Liver (tissue), 9 donors: ENCODE data around the gene RNF141. TPM values are rescaled to one million over a fixed set of nuclear protein-coding genes. Genes with fewer than 3 reads are reported as not detected.

Experiments
- DNase-seq: peaks from one replicate; pipeline ENCODE4 v3.0.0-alpha.2; 2017; ENCODE audit warnings: low spot score
- H3K27ac ChIP-seq, 2 donors: one replicate each; pipeline ENCODE4 v1.7.0; 2013; ENCODE audit warnings: inconsistent platforms in 2 of 2, low read length in 2 of 2, control low read depth in 1 of 2, low read depth in 1 of 2, mild to moderate bottlenecking in 1 of 2
- H3K27me3 ChIP-seq, 4 donors: one replicate each; pipeline versions ENCODE4 v1.6.1 to v1.7.0; 2013; ENCODE audit warnings: low read length in 3 of 4, inconsistent platforms in 1 of 4, mild to moderate bottlenecking in 1 of 4, moderate library complexity in 1 of 4; ENCODE audit not compliant: control insufficient read depth in 4 of 4, insufficient read depth in 4 of 4
- H3K36me3 ChIP-seq, 4 donors: one replicate each; pipeline versions ENCODE4 v1.6.1 to v1.7.0; 2013; ENCODE audit warnings: low read length in 3 of 4, mild to moderate bottlenecking in 3 of 4, low read depth in 1 of 4, moderate library complexity in 1 of 4; ENCODE audit not compliant: control insufficient read depth in 4 of 4, insufficient read depth in 3 of 4
- H3K4me1 ChIP-seq, 4 donors: one replicate each; pipeline versions ENCODE4 v1.6.1 to v1.7.0; 2013; ENCODE audit warnings: low read length in 3 of 4, mild to moderate bottlenecking in 3 of 4, moderate library complexity in 1 of 4; ENCODE audit not compliant: control insufficient read depth in 4 of 4, insufficient read depth in 4 of 4
- H3K4me3 ChIP-seq, 3 donors: one replicate each; pipeline versions ENCODE4 v1.6.1 to v1.7.0; 2013; ENCODE audit warnings: low read length in 3 of 3, control low read depth in 1 of 3, low read depth in 1 of 3, mild to moderate bottlenecking in 1 of 3
- H3K9ac ChIP-seq, 2 donors: one replicate each; pipeline ENCODE4 v1.7.0; 2013; ENCODE audit warnings: low read length in 2 of 2, mild to moderate bottlenecking in 2 of 2, moderate library complexity in 2 of 2, control low read depth in 1 of 2, low read depth in 1 of 2
- H3K9me3 ChIP-seq, 4 donors: one replicate each; pipeline versions ENCODE4 v1.6.1 to v1.7.0; 2013; ENCODE audit warnings: low read length in 3 of 4; ENCODE audit not compliant: control insufficient read depth in 4 of 4
- ATF3 ChIP-seq: IDR thresholded peaks from 2 replicates; pipeline ENCODE4 v1.6.1; 2016; ENCODE audit warnings: antibody characterized with exemption
- CTCF ChIP-seq: fragments of 150-350 bp; IDR thresholded peaks from 2 replicates; pipeline ENCODE4 v1.5.1; 2017; ENCODE audit warnings: improper control_type of control experiment, low read depth, low read length; ENCODE audit not compliant: missing input control
- FOXA2 ChIP-seq: IDR thresholded peaks from 2 replicates; pipeline ENCODE4 v1.6.1; 2016; ENCODE audit warnings: antibody characterized with exemption
- GABPA ChIP-seq, 2 donors: IDR thresholded peaks in 1 of 2; conservative IDR thresholded peaks in 1 of 2; 2 replicates each; pipeline ENCODE4 v1.6.1; 2016; ENCODE audit warnings: antibody characterized with exemption in 2 of 2, mild to moderate bottlenecking in 1 of 2, moderate library complexity in 1 of 2
- HNF4A ChIP-seq, 2 donors: conservative IDR thresholded peaks; 2 replicates each; pipeline ENCODE4 v1.6.1; 2016; ENCODE audit warnings: antibody characterized with exemption in 2 of 2, mild to moderate bottlenecking in 2 of 2
- HNF4G ChIP-seq: IDR thresholded peaks from 2 replicates; pipeline ENCODE4 v1.6.1; 2016; ENCODE audit warnings: antibody characterized with exemption
- JUND ChIP-seq, 2 donors: IDR thresholded peaks; 2 replicates each; pipeline ENCODE4 v1.6.1; 2016; ENCODE audit warnings: antibody characterized with exemption in 2 of 2
- MAX ChIP-seq: IDR thresholded peaks from 2 replicates; pipeline ENCODE4 v1.6.1; 2016; ENCODE audit warnings: antibody characterized with exemption
- NR2F2 ChIP-seq: IDR thresholded peaks from 2 replicates; pipeline ENCODE4 v1.6.1; 2016; ENCODE audit warnings: antibody characterized with exemption
- RAD21 ChIP-seq, 2 donors: IDR thresholded peaks; 2 replicates each; pipeline ENCODE4 v1.6.1; 2016; ENCODE audit warnings: antibody characterized with exemption in 2 of 2, mild to moderate bottlenecking in 2 of 2
- REST ChIP-seq: IDR thresholded peaks from 2 replicates; pipeline ENCODE4 v1.6.1; 2016; ENCODE audit warnings: antibody characterized with exemption, mild to moderate bottlenecking
- RXRA ChIP-seq, 2 donors: IDR thresholded peaks; 2 replicates each; pipeline ENCODE4 v1.6.1; 2017 to 2018; ENCODE audit warnings: antibody characterized with exemption in 2 of 2, mild to moderate bottlenecking in 1 of 2
- SP1 ChIP-seq: IDR thresholded peaks from 2 replicates; pipeline ENCODE4 v1.6.1; 2018; ENCODE audit warnings: antibody characterized with exemption, mild to moderate bottlenecking
- TAF1 ChIP-seq: conservative IDR thresholded peaks from 2 replicates; pipeline ENCODE4 v1.6.1; 2016; ENCODE audit warnings: antibody characterized with exemption, mild to moderate bottlenecking
- YY1 ChIP-seq: IDR thresholded peaks from 2 replicates; pipeline ENCODE4 v1.6.1; 2016; ENCODE audit warnings: antibody characterized with exemption, mild to moderate bottlenecking
- ZBTB33 ChIP-seq: IDR thresholded peaks from 2 replicates; pipeline ENCODE4 v1.6.1; 2016; ENCODE audit warnings: antibody characterized with exemption
- WGBS: extraction: QIAGEN DNeasy Blood & Tissue Kit; methylation state at CpG from one replicate; pipeline ENCODE4 v1.1.7; 2013; 5-methylcytosine and 5-hydroxymethylcytosine counted together
- polyA plus RNA-seq, 2 donors: library from polyadenylated mRNA; stranded (reverse) in 1 of 2; unstranded in 1 of 2; fragments of 200-250 nt in 1 of 2; fragments of >200 nt in 1 of 2; fragmentation: Nextera tagmentation in 1 of 2; extraction: Ambion mirVana in 1 of 2; gene quantifications; one replicate each; pipeline versions ENCODE4 v1.2.1 to v1.2.3, GENCODE V29; 2013 to 2015
- total RNA-seq, 2 donors: library from RNA; depleted of rRNA; stranded (reverse); fragments of >200 nt; gene quantifications; one replicate each; pipeline ENCODE4 v1.2.3, GENCODE V29; 2014
- donor health status: healthy.
- donor health status: healthy.
- donor health status: healthy.
- donor health status: healthy.
- donor health status: healthy.

Gene RNF141
- total and polyA plus RNA-seq, 4 donors = 6.9 to 14.6 (median 13.0) TPM

GRCh38 chr11:10515418-10515817, 25.6 kb downstream of the RNF141 start:
- peaks cover 0 to 13% (median 0%) of the 10 kb centered on the region in 4 donors for H3K36me3 ChIP-seq
- DNase-seq = no peak
- peaks cover 0 to 1% (median 0%) of the 10 kb centered on the region in 4 donors for H3K4me1 ChIP-seq
- no peak overlapping the region for H3K9ac ChIP-seq
- H3K27me3 ChIP-seq = no peaks in the 10 kb centered on the region
- H3K9me3 ChIP-seq = no peaks in the 10 kb centered on the region
- no peak for TF ChIP-seq ZBTB33
- no peak for TF ChIP-seq CTCF
- TF ChIP-seq REST = no peak
- no peak for TF ChIP-seq NR2F2
- TF ChIP-seq GABPA (IDR thresholded peaks at IDR 0.05 in 1 of 2, conservative IDR thresholded peaks at IDR 0.05 in 1 of 2) = no peak
- no peak for TF ChIP-seq HNF4G
- no peak for TF ChIP-seq YY1
- TF ChIP-seq HNF4A (conservative IDR thresholded peaks at IDR 0.05) = no peak
- 97% methylated on average over 3 of the region's 3 CpGs for WGBS
- no peak overlapping the region for H3K4me3 ChIP-seq
- no peak overlapping the region for H3K27ac ChIP-seq

- WGBS = 96% methylated on average over 2 of the region's 2 CpGs
- no peak for TF ChIP-seq RXRA (IDR thresholded peaks at IDR 0.05)
- TF ChIP-seq HNF4A (conservative IDR thresholded peaks at IDR 0.05) = no peak
- TF ChIP-seq ATF3 = no peak
- TF ChIP-seq HNF4G = no peak
- TF ChIP-seq REST = no peak
- TF ChIP-seq YY1 = no peak
- TF ChIP-seq FOXA2 = no peak
- no peak for TF ChIP-seq GABPA (IDR thresholded peaks at IDR 0.05 in 1 of 2, conservative IDR thresholded peaks at IDR 0.05 in 1 of 2)
- TF ChIP-seq RAD21 (IDR thresholded peaks at IDR 0.05) = no peak
- TF ChIP-seq NR2F2 = no peak
- TF ChIP-seq JUND (IDR thresholded peaks at IDR 0.05) = no peak
- TF ChIP-seq MAX = no peak
- no peak for TF ChIP-seq TAF1
- no peak for TF ChIP-seq SP1
- H3K9me3 ChIP-seq = no peaks in the 10 kb centered on the region
- H3K9ac ChIP-seq = no peak overlapping the region
- peaks cover 0 to 1% (median 0%) of the 10 kb centered on the region in 4 donors for H3K4me1 ChIP-seq
- H3K27ac ChIP-seq = no peak overlapping the region
- DNase-seq = no peak
- H3K36me3 ChIP-seq = peaks cover 0 to 10% (median 0%) of the 10 kb centered on the region in 4 donors
- H3K27me3 ChIP-seq = no peaks in the 10 kb centered on the region
- no peak overlapping the region for H3K4me3 ChIP-seq
Observed at GRCh38 chr11:10514709-10515108, 26.3 kb downstream of the RNF141 start.
